HEK293 (cell line): ENCODE results near the gene DGCR8.

Experiments used
- CTCF ChIP-seq: fragments of 450-650 bp; formaldehyde crosslinking; IDR thresholded peaks from 2 replicates; pipeline ENCODE4 v1.5.1; 2016; ENCODE audit warnings: missing biosample characterization, missing genetic modification characterization
- YY1 ChIP-seq: fragments of 450-650 bp; formaldehyde crosslinking; IDR thresholded peaks from 2 replicates; pipeline ENCODE4 v1.5.1; 2018; ENCODE audit warnings: missing biosample characterization, missing genetic modification characterization
- ZBTB8A ChIP-seq: fragments of 450-650 bp; formaldehyde crosslinking; IDR thresholded peaks from 2 replicates; pipeline ENCODE4 v1.5.1; 2016; ENCODE audit warnings: missing biosample characterization, missing genetic modification characterization
- ZFP37 ChIP-seq: fragments of 450-650 bp; formaldehyde crosslinking; IDR thresholded peaks from 2 replicates; pipeline ENCODE4 v1.5.1; 2016; ENCODE audit warnings: missing biosample characterization, missing genetic modification characterization
- ZNF169 ChIP-seq: fragments of 450-650 bp; formaldehyde crosslinking; IDR thresholded peaks from 2 replicates; pipeline ENCODE4 v1.5.1; 2016; ENCODE audit warnings: missing biosample characterization, missing genetic modification characterization
- ZNF473 ChIP-seq: fragments of 450-650 bp; formaldehyde crosslinking; IDR thresholded peaks from 2 replicates; pipeline ENCODE4 v1.5.1; 2017; ENCODE audit warnings: missing biosample characterization, missing genetic modification characterization
- ZNF639 ChIP-seq: fragments of 450-650 bp; formaldehyde crosslinking; IDR thresholded peaks from 2 replicates; pipeline ENCODE4 v1.5.1; 2016; ENCODE audit warnings: missing biosample characterization, missing genetic modification characterization
- ZNF701 ChIP-seq: fragments of 450-650 bp; formaldehyde crosslinking; IDR thresholded peaks from 2 replicates; pipeline ENCODE4 v1.5.1; 2016; ENCODE audit warnings: missing biosample characterization, missing genetic modification characterization
- ZSCAN5A ChIP-seq: fragments of 450-650 bp; formaldehyde crosslinking; IDR thresholded peaks from 2 replicates; pipeline ENCODE4 v1.5.1; 2016; ENCODE audit warnings: missing biosample characterization, missing genetic modification characterization

GRCh38 chr22:20085651-20086050, 5.6 kb downstream of the DGCR8 start:
- TF ChIP-seq YY1 (tag by site-specific recombination): no peak
- TF ChIP-seq ZNF169 (tag by site-specific recombination): no peak
- no peak for TF ChIP-seq ZBTB8A (tag by site-specific recombination)
- TF ChIP-seq CTCF (tag by site-specific recombination): no peak
- TF ChIP-seq ZFP37 (tag by site-specific recombination): no peak
- no peak for TF ChIP-seq ZSCAN5A
- TF ChIP-seq ZNF639 (tag by site-specific recombination): no peak
- no peak for TF ChIP-seq ZNF473 (tag by site-specific recombination)
- no peak for TF ChIP-seq ZNF701 (tag by site-specific recombination)
